Lower leg skin (tissue), 3 donors: ENCODE measurements around the gene CCZ1B.

Experiments used
- CTCF ChIP-seq, 3 donors: fragments of 450-650 bp; IDR thresholded peaks; one replicate each; pipeline ENCODE4 v1.5.1; 2016; ENCODE audit warnings: antibody characterized with exemption in 3 of 3, mild to moderate bottlenecking in 3 of 3, moderate library complexity in 2 of 3
- POLR2A ChIP-seq, 2 donors: fragments of 450-650 bp; IDR thresholded peaks; one replicate each; pipeline ENCODE4 v1.6.1; 2016 to 2017; ENCODE audit warnings: antibody characterized with exemption in 2 of 2, mild to moderate bottlenecking in 1 of 2, moderate library complexity in 1 of 2

- TF ChIP-seq CTCF (IDR thresholded peaks at IDR 0.05) (no peak), POLR2A (IDR thresholded peaks at IDR 0.05) (no peak)
Measured at GRCh38 chr7:6833636-6834035, 7.6 kb upstream of the CCZ1B start.
